HepG2 (cell line): ENCODE measurements around the gene TCFL5. TPM values are rescaled to one million over a fixed set of nuclear protein-coding genes. Genes with fewer than 3 reads are reported as not detected.

ENCODE experiments used
- AGO2 ChIP-seq: fragments of 200-400 bp; formaldehyde crosslinking; optimal IDR thresholded peaks from 2 replicates; pipeline ENCODE3; 2017; ENCODE audit warnings: mild to moderate bottlenecking, low read depth, low read length, moderate library complexity
- CTCF ChIP-seq: sonication (generic); formaldehyde crosslinking; IDR thresholded peaks from 2 replicates; pipeline ENCODE4 v1.5.0; 2020; ENCODE audit warnings: mild to moderate bottlenecking, missing genetic modification reagents, moderate library complexity
- EZH2 ChIP-seq: conservative IDR thresholded peaks from 2 replicates; pipeline ENCODE4 v1.6.1; 2012; ENCODE audit warnings: mild to moderate bottlenecking, low read depth, low read length, moderate library complexity
- FOXJ3 ChIP-seq: sonication (generic); formaldehyde crosslinking; IDR thresholded peaks from 2 replicates; pipeline ENCODE4 v1.4.0; 2020; ENCODE audit warnings: missing genetic modification reagents, mild to moderate bottlenecking, borderline replicate concordance
- FOXK1 ChIP-seq: sonication (generic); formaldehyde crosslinking; IDR thresholded peaks from 2 replicates; pipeline ENCODE4 v1.4.0; 2020; ENCODE audit warnings: low read depth, missing genetic modification reagents, borderline replicate concordance
- HDAC6 ChIP-seq: fragments of 200-600 bp; sonication (generic); IDR thresholded peaks from 2 replicates; pipeline ENCODE4 v1.7.0; 2017; ENCODE audit warnings: mild to moderate bottlenecking, antibody characterized with exemption, low read length, low read depth
- HES4 ChIP-seq: sonication (generic); formaldehyde crosslinking; IDR thresholded peaks from 2 replicates; pipeline ENCODE4 v1.9.0; 2021; ENCODE audit warnings: mild to moderate bottlenecking, missing genetic modification reagents, borderline replicate concordance
- MAFF ChIP-seq: IDR thresholded peaks from 2 replicates; pipeline ENCODE4 v1.6.1; 2011; ENCODE audit warnings: low read depth, low read length, improper control_type of control experiment
- YEATS4 ChIP-seq: sonication (generic); formaldehyde crosslinking; IDR thresholded peaks from 2 replicates; pipeline ENCODE4 v1.4.0; 2020; ENCODE audit warnings: missing genetic modification reagents, borderline replicate concordance
- ZNF180 ChIP-seq: sonication (generic); formaldehyde crosslinking; IDR thresholded peaks from 2 replicates; pipeline ENCODE4 v1.4.0; 2020; ENCODE audit warnings: low read depth, missing genetic modification reagents, borderline replicate concordance
- ZNF224 ChIP-seq: sonication (generic); formaldehyde crosslinking; IDR thresholded peaks from 2 replicates; pipeline ENCODE4 v1.5.0; 2020; ENCODE audit warnings: mild to moderate bottlenecking, missing genetic modification reagents
- ZNF232 ChIP-seq: sonication (generic); formaldehyde crosslinking; IDR thresholded peaks from 2 replicates; pipeline ENCODE4 v1.4.0; 2020; ENCODE audit warnings: missing genetic modification reagents, borderline replicate concordance
- ZNF382 ChIP-seq: sonication (generic); formaldehyde crosslinking; IDR thresholded peaks from 2 replicates; pipeline ENCODE4 v1.5.0; 2020; ENCODE audit warnings: missing genetic modification reagents, mild to moderate bottlenecking, borderline replicate concordance
- ZNF510 ChIP-seq: sonication (generic); formaldehyde crosslinking; IDR thresholded peaks from 2 replicates; pipeline ENCODE4 v1.4.0; 2020; ENCODE audit warnings: low read depth, mild to moderate bottlenecking, missing genetic modification reagents
- ZNF781 ChIP-seq: sonication (generic); formaldehyde crosslinking; IDR thresholded peaks from 2 replicates; pipeline ENCODE4 v1.5.1; 2020; ENCODE audit warnings: borderline replicate concordance, mild to moderate bottlenecking, missing genetic modification reagents; ENCODE audit errors: not compliant biosample characterization
- polyA plus RNA-seq, 8 experiments: library from polyadenylated mRNA; depleted of rRNA in 3 of 8; stranded (reverse) in 7 of 8; unstranded in 1 of 8; fragments of >200 nt; fragmentation: Illumina TruSeq in 4 of 8; extraction: Trizol in 4 of 8; gene quantifications; 2 replicates each; pipeline versions ENCODE4 v1.2.1 to v1.2.3, GENCODE V29; 2011 to 2016; ENCODE audit warnings: low read depth in 4 of 8, missing spikeins in 1 of 8, mixed read lengths in 1 of 8; ENCODE audit not compliant: insufficient read depth in 1 of 8
- total RNA-seq, 5 experiments: library from RNA; depleted of rRNA; stranded (reverse); fragments of >200 nt; fragmentation: Illumina TruSeq; extraction: Trizol; gene quantifications; 2 replicates each; pipeline ENCODE4 v1.2.3, GENCODE V29; 2016; ENCODE audit warnings: low read depth in 1 of 5
- TF ChIP-seq, protein P1 (sequence below): IDR thresholded peaks from 2 replicates; pipeline ENCODE4 v1.6.1; 2016
- TF ChIP-seq, protein P2 (sequence below): sonication (generic); formaldehyde crosslinking; IDR thresholded peaks from 2 replicates; pipeline ENCODE4 v1.8.0; 2022; ENCODE audit warnings: missing genetic modification reagents, mild to moderate bottlenecking, inconsistent platforms, borderline replicate concordance
- TF ChIP-seq, protein P3 (sequence below): sonication (generic); formaldehyde crosslinking; IDR thresholded peaks from 2 replicates; pipeline ENCODE4; 2020; ENCODE audit warnings: missing genetic modification reagents, mild to moderate bottlenecking, borderline replicate concordance
- TF ChIP-seq, protein P4 (sequence below): sonication (generic); formaldehyde crosslinking; conservative IDR thresholded peaks from 2 replicates; pipeline ENCODE4 v1.4.0; 2020; ENCODE audit warnings: missing genetic modification reagents

TCFL5 gene
- total and polyA plus RNA-seq, 2 of the 13 experiments (the other 11 are each of a cell fraction or from before 2014, with no cell fraction given), result 14.8 to 20.0 TPM

GRCh38 chr20:62900052-62900691 is 38.5 kb upstream of the TCFL5 start (continued):
- TF ChIP-seq ZNF180 (CRISPR knock-in tag) (0 out of 2 replicates have a peak, but pooled peaks have one; percentile 92), CTCF (CRISPR knock-in tag) (peak; percentile 98), YEATS4 (CRISPR knock-in tag) (peak; percentile 92), AGO2 (peak; percentile 100), EZH2 (no peak), FOXJ3 (CRISPR knock-in tag) (peak; percentile 92), MAFF (no peak), ZNF232 (CRISPR knock-in tag) (peak; percentile 93), HDAC6 (no peak), ZNF224 (0 out of 2 replicates have a peak, but pooled peaks have one; percentile 90), ZNF510 (CRISPR knock-in tag) (peak; percentile 91; the same call in 1 of the 2 replicates), FOXK1 (CRISPR knock-in tag) (0 out of 2 replicates have a peak, but pooled peaks have one; percentile 50), ZNF382 (no peak), HES4 (CRISPR knock-in tag) (peak; percentile 70; the same call in 1 of the 2 replicates), ZNF781 (CRISPR knock-in tag) (peak; percentile 85)
- TF ChIP-seq, protein P1, sequence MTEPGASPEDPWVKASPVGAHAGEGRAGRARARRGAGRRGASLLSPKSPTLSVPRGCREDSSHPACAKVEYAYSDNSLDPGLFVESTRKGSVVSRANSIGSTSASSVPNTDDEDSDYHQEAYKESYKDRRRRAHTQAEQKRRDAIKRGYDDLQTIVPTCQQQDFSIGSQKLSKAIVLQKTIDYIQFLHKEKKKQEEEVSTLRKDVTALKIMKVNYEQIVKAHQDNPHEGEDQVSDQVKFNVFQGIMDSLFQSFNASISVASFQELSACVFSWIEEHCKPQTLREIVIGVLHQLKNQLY (CRISPR knock-in tag), result no peak
- TF ChIP-seq, protein P2, sequence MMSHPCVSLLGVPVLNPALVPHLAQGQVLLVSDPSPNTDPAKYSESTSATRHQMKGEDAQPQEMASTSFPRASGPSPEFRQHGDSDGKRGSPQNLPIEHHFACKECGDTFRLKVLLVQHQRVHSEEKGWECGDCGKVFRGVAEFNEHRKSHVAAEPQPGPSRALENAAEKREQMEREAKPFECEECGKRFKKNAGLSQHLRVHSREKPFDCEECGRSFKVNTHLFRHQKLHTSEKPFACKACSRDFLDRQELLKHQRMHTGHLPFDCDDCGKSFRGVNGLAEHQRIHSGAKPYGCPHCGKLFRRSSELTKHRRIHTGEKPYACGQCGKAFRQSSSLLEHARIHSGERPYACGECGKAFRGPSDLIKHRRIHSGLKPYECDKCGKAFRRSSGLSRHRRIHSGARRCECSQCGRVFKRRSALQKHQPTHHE (CRISPR knock-in tag), result peak; percentile 97
- TF ChIP-seq, protein P3, sequence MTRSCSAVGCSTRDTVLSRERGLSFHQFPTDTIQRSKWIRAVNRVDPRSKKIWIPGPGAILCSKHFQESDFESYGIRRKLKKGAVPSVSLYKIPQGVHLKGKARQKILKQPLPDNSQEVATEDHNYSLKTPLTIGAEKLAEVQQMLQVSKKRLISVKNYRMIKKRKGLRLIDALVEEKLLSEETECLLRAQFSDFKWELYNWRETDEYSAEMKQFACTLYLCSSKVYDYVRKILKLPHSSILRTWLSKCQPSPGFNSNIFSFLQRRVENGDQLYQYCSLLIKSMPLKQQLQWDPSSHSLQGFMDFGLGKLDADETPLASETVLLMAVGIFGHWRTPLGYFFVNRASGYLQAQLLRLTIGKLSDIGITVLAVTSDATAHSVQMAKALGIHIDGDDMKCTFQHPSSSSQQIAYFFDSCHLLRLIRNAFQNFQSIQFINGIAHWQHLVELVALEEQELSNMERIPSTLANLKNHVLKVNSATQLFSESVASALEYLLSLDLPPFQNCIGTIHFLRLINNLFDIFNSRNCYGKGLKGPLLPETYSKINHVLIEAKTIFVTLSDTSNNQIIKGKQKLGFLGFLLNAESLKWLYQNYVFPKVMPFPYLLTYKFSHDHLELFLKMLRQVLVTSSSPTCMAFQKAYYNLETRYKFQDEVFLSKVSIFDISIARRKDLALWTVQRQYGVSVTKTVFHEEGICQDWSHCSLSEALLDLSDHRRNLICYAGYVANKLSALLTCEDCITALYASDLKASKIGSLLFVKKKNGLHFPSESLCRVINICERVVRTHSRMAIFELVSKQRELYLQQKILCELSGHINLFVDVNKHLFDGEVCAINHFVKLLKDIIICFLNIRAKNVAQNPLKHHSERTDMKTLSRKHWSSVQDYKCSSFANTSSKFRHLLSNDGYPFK (CRISPR knock-in tag), result peak; percentile 82; the same call in 1 of the 2 replicates
- TF ChIP-seq, protein P4, sequence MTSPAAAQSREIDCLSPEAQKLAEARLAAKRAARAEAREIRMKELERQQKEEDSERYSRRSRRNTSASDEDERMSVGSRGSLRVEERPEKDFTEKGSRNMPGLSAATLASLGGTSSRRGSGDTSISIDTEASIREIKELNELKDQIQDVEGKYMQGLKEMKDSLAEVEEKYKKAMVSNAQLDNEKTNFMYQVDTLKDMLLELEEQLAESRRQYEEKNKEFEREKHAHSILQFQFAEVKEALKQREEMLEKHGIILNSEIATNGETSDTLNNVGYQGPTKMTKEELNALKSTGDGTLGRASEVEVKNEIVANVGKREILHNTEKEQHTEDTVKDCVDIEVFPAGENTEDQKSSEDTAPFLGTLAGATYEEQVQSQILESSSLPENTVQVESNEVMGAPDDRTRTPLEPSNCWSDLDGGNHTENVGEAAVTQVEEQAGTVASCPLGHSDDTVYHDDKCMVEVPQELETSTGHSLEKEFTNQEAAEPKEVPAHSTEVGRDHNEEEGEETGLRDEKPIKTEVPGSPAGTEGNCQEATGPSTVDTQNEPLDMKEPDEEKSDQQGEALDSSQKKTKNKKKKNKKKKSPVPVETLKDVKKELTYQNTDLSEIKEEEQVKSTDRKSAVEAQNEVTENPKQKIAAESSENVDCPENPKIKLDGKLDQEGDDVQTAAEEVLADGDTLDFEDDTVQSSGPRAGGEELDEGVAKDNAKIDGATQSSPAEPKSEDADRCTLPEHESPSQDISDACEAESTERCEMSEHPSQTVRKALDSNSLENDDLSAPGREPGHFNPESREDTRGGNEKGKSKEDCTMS (CRISPR knock-in tag), result no peak; the same call in 1 of the 2 replicates
